Bronchial epithelial cell (primary cell): ENCODE measurements around the gene SEMA6A. TPM values are rescaled to one million over a fixed set of nuclear protein-coding genes. Genes with fewer than 3 reads are reported as not detected.

ENCODE experiments used
- DNase-seq: peaks from one replicate; pipeline ENCODE4 v3.0.0-alpha.2; 2010; ENCODE audit warnings: low read depth
- FAIRE-seq: peaks from 2 replicates; lab custom pipeline; 2011; peaks lifted over from hg19 to GRCh38; lab: Jason Lieb, UNC
- H3K27me3 ChIP-seq: 2 replicates; pipeline ENCODE4 v1.5.1; 2011; ENCODE audit warnings: low read length; ENCODE audit not compliant: control insufficient read depth, insufficient read depth
- H3K36me3 ChIP-seq: 2 replicates; pipeline ENCODE4 v1.5.1; 2011; ENCODE audit warnings: low read length; ENCODE audit not compliant: control insufficient read depth, insufficient read depth
- H3K4me3 ChIP-seq: 2 replicates; pipeline ENCODE4 v1.5.1; 2011; ENCODE audit warnings: mild to moderate bottlenecking, low read depth, low read length, control low read depth
- CTCF ChIP-seq: IDR thresholded peaks from 2 replicates; pipeline ENCODE4 v1.5.1; 2011; ENCODE audit warnings: mild to moderate bottlenecking, moderate library complexity, low read length, control low read depth, inconsistent platforms; ENCODE audit not compliant: insufficient read depth, severe bottlenecking
- total RNA-seq: library from RNA; depleted of rRNA; stranded (reverse); fragments of >200 nt; gene quantifications from 2 replicates; pipeline ENCODE4 v1.2.1, GENCODE V29; 2014

The SEMA6A gene
- total RNA-seq, 1 donor from 2014 or later: 0.53 TPM

GRCh38 chr5:116437351-116437705 lies 137.3 kb downstream of the SEMA6A start:
- H3K27me3 ChIP-seq: no peaks in the 10 kb centered on the region
- H3K36me3 ChIP-seq: no peaks in the 10 kb centered on the region
- FAIRE-seq: no peak
- no peak for TF ChIP-seq CTCF
- no peak for DNase-seq
- no peak overlapping the region for H3K4me3 ChIP-seq

GRCh38 chr5:116436674-116437350 lies 137.8 kb downstream of the SEMA6A start:
- no peak overlapping the region for H3K4me3 ChIP-seq
- no peak for TF ChIP-seq CTCF
- H3K27me3 ChIP-seq: no peaks in the 10 kb centered on the region
- DNase-seq: no peak
- FAIRE-seq: no peak
- no peaks in the 10 kb centered on the region for H3K36me3 ChIP-seq

- no peaks in the 10 kb centered on the region for H3K36me3 ChIP-seq
- FAIRE-seq: no peak
- TF ChIP-seq CTCF: no peak
- H3K27me3 ChIP-seq: no peaks in the 10 kb centered on the region
- DNase-seq: no peak
- H3K4me3 ChIP-seq: no peak overlapping the region
Measured at GRCh38 chr5:116428966-116429365, 145.7 kb downstream of the SEMA6A start.

GRCh38 chr5:116428413-116428812 lies 146.2 kb downstream of the SEMA6A start:
- Histone ChIP-seq H3K36me3 (no peaks in the 10 kb centered on the region), H3K27me3 (no peaks in the 10 kb centered on the region), H3K4me3 (no peak overlapping the region)
- no peak for FAIRE-seq
- no peak for DNase-seq
- no peak for TF ChIP-seq CTCF

GRCh38 chr5:116424951-116425350 lies 149.7 kb downstream of the SEMA6A start:
- no peak for TF ChIP-seq CTCF
- DNase-seq (no peak), FAIRE-seq (no peak)
- Histone ChIP-seq H3K4me3 (no peak overlapping the region), H3K27me3 (no peaks in the 10 kb centered on the region), H3K36me3 (no peaks in the 10 kb centered on the region)

- FAIRE-seq (no peak), DNase-seq (peak; percentile 71)
- H3K36me3 ChIP-seq: no peaks in the 10 kb centered on the region
- no peak for TF ChIP-seq CTCF
- H3K4me3 ChIP-seq: no peak overlapping the region
- no peaks in the 10 kb centered on the region for H3K27me3 ChIP-seq
Measured at GRCh38 chr5:116424258-116424615, 150.4 kb downstream of the SEMA6A start.
